Left lobe of liver (tissue), 2 donors: ENCODE results near the gene CEMIP2. TPM values are rescaled to one million over a fixed set of nuclear protein-coding genes. Genes with fewer than 3 reads are reported as not detected.

Source experiments
- ATAC-seq: fragments of 200-7000 bp; cut with Tn5 transposase; one replicate; pipeline ENCODE4 v1.9.1; 2020; ENCODE audit warnings: mild to moderate bottlenecking, moderate library complexity
- DNase-seq: peaks from one replicate; pipeline ENCODE4 v3.0.0-alpha.2; 2020; ENCODE audit warnings: low spot score
- total RNA-seq: library from RNA; stranded (reverse); gene quantifications from one replicate; pipeline ENCODE4 v1.2.1, GENCODE V29; 2021
- donor health status: DM: no; HTN: no; CAD: no; lungs with moderate emphysema.
- donor health status: DM: no; HTN: yes; CAD: no.

CEMIP2 gene
- total RNA-seq, 1 donor from 2014 or later = 43.3 TPM

DNA sequence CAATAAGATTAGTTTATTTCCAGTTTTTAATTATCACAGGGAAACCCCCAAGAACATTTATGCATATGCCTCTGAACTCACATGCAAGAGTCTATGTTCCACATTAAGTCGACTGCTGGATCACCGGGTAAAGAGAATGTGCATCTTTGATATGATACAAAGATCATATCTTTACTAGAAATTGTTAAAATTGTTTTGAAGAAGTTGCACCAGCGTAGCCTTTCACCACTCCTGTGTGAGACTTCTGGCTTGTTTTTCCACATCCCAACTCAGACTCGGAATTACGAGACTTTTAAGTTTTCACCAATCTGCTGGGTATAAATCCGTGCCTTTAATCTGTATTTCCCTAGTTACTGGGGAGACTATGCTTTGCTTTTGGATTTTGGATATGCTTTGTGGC, 113.2 kb downstream of the CEMIP2 start:
- ATAC-seq = no peak
- DNase-seq = no peak

DNA sequence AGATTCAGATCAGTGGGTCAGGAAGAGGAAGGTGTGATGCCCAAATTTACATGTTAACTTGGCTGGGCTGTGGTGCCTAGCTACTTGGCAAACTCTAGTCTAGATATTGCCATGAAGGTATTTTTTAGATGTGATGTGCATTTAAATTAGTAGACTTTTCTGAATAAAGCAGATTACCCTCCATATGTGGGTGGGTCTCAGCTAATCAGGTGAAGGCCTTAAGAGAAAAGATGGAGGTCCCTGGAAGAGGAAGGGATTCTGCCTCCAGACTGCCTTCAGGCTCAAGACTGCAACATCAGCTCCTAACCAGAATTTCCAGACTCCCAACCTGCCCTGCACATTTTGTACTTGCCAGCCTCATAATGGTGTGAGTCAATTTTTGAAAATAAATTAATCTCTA, 115.8 kb downstream of the CEMIP2 start:
- DNase-seq (no peak), ATAC-seq (no peak)

DNA sequence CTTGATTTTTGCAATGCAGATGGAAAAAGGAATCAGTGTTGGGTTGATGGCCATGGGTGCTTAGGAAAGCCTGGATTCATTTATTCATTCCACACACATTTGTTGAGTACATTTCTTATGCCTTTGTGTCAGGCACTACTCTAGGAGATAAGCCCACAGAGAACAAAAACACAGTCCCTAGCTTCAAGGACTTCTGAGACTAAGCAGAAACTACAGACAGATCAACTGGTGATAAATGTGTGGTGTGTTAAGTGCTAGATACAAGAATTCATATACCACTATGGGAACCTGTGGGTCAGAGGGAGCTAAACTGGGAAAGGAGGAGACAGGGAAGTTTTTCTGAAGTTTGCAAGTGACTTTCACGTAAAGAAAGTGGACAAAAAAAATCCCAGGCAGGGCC, 119.9 kb downstream of the CEMIP2 start:
- DNase-seq = no peak
- no peak for ATAC-seq

DNA sequence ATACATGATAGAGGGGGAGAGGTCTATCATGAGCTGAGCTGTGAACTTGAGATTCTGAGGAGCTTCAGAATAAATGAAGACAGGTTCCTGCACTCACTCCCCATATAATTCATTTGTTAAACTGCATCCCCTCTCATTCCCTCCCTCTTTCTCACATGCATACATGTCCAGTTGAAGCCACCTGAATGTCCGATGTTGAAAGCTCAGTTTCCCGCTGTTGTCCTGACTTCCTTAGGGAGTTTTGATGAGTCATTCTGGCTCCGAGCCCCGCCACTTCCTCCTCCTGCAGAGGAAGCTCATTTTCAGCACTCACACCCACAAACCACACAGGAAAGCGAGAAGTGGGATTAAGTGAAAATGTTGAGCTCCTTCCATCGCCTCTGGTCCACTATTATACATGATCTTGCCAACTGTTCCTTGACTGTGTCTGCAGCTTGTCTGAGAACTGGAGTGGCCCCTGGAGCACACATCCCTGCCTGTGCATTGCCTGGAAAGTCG, 121.2 kb downstream of the CEMIP2 start:
- peak; percentile 58 for DNase-seq
- ATAC-seq = peak; percentile 55

DNA sequence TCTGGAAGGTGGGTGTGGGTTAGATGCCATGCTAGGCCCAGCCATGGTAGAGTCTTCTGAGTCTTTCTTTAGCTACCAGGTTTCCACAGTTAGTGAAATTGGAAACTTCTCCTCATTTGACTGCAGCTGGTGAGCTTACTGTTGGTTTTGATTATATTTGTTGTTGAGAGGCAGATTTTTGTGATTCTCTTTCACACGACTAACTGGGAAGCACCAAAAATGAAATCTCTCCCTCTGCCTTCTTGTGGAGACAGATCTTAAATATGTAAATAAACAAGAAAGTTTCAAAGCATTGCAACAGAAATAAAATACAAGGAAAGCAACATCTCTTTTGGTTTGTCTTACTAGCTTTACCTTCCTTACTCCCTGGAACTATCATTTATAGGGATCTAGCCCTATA, 122.2 kb downstream of the CEMIP2 start:
- no peak for ATAC-seq

DNA sequence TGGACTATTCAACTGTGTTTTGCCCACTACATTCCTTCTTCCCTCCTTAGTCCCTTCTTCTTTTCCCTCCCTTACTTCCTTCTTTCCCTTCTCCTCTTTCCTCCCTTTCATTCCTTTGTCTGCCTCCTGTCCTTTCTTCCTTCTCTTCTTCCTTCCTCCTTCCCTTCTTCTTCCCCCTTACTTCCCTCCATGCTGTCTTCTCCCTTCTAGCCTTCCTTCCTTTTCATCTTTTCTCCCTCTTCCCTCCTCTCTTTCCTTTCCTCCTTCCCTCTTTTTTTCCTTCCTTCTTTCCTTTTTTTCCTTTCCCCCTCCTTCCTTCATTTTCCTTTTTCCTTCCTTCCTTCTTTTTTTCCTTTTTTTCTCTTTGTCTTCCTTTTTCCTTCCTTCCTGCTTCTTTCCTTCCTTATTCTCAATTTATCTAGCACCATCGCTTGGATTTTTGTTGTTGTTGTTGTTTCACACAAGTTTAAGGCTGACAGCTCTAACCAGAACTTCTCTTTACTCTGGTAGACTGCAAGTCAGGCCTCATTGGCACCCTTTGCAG, 123.4 kb downstream of the CEMIP2 start:
- ATAC-seq = no peak
- DNase-seq = no peak

More for the DNA sequence above, 122.2 kb downstream of the CEMIP2 start:
- no peak for DNase-seq

DNA sequence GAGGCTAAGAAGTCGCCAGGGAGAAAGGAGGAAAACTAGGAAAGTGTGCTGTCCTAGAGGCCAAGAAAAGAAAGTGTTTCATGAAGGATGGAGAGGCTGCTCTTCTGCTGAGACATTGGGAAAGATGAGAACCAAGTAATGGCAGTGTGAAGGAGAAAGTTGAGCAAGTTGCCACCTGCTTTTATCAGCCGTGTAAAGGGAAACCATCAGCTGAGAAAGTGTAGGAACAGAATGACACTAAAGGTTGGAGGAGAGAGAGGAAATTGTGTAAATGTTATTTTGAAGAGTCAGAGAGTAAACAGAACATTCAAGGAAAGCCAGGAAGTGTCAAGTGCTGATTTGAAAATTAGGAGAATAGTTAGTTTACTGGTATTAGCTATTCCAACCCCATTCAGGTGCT, 125.0 kb downstream of the CEMIP2 start:
- ATAC-seq (no peak), DNase-seq (no peak)

DNA sequence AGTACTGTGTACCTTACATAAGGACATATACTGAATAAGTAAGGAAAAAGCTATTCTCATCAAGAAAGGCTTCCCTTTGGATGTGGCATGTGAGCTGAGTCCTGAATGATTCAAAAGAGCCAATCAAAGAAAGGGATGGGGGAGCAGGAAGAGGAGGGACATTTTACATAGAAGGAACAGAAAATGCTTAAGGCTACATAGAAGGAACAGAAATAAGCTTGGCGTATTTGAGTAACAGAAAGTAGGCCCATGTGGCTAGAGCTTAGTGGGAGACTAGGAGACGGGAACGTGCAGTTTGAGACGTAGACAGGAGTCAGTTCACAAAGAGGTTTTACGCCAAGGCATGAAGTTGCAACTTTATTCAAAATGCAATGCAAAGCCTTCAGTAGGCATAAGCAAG, 126.3 kb downstream of the CEMIP2 start:
- ATAC-seq (no peak), DNase-seq (no peak)

DNA sequence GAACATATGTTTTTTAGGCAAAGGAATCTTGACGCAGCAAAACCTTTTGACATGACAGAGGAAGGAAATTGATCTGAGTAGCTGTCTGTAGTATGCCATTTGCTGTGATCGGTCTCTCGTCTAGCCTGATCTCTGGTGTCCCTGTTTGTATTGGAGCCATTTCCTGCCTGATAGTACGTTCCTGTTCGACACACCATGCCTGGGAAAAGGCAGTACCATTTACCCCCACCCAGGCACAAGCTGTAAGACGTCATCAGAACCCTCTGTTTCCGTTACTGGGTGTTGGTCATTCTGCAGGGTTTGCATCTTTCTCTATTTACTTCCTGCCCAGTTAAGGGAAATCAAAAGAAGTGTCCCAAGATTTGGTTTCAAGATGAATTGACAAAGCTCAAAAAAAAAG, 129.7 kb downstream of the CEMIP2 start:
- DNase-seq = no peak
- ATAC-seq = peak; percentile 78

DNA sequence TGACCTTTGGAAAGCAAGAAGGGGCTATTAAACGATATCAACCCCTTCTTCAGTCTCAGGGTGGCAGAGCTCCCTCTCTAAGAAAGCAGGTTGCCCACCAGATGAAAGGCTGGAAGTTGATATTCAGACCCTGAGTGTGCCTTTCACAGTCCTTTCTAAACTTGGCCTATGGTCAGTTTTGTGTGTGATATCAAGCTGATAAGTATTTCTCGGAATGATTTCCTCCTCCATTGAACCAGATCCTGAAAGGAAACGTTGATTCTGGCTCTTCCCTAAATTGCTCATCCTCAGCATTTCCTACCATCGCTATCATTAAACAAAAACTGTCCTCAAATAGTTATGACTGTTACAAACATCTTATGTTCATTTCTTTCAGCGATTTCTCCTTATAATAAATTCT, 130.4 kb downstream of the CEMIP2 start:
- peak; percentile 11 for ATAC-seq
- no peak for DNase-seq

DNA sequence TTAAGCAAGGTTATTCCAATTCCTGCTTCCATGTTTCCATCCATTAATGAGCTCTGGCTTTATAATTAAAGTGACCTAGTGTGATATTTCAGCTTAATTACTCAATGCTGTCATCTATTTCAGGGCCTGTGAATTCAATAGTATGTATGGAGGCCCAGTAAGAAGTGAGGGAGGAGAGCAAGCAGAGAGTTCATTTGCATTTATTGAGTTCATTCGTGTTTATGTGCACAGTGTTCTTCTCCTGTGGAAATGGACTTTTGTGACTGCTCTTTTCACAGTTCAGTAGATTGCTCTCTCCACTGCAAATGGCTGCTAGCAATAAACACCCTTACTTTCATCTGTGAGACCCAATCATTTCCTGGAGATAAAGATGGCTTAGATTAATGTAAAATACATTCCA, 130.9 kb downstream of the CEMIP2 start:
- ATAC-seq (no peak), DNase-seq (no peak)

DNA sequence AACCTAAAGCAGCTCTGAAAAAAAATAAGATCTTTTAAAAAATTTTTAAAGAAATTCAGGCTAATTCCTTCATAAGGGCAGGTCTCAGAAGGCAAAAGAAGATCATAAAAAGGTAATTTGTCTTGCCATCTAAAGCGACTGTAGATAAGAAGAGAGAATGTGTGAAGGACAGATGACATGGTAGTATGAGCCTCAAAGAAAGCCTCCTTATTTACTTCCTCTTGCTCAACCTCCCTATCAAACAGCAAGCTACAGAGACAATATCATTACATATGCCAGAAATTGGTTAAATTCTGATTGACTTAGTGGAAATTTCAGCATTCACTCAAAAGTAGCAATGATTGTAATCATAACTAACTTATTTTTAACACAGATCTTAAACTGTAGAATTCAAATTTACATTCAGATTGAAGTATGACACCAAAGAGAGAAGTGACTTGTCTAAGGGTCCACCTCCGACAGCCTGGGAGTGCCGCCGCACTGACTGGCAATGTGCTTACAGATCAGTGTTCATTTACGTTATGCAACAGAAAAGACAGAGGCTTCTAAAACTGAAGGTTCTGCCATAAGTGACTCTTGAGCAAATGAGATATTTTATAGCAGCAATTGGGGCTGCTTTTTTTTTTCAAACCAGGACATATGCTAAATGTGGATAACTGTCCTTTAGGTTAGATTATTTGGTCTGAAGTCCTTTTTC, 132.0 kb downstream of the CEMIP2 start:
- DNase-seq = no peak
- no peak for ATAC-seq

DNA sequence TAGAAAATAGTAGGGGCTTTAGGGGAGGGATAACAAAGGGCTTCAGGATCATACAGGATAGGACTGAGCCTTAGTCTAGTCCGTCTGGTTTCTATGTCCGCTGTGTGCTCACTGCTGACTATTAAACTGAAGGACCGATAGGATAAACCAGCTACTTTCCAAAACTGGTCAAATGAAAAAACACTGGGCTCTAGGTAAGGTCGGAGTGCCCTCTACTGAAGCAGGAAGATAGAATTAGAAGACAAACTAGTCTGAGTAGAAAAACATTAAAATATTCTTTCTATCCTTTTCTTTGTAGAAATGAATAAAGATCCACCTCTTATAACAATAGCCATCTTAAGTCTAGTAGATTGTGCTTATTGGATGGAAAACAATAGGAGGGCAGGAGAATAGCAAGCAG, 133.6 kb downstream of the CEMIP2 start:
- ATAC-seq (peak; percentile 68), DNase-seq (no peak)

Other genes starting within 250 kb of the CEMIP2 start
- gene ABHD17B, start 142.7 kb upstream of the CEMIP2 start, total RNA-seq = 10.9 TPM
- 5.1 TPM for gene C9orf85, start 143.1 kb upstream of the CEMIP2 start, total RNA-seq